GM21390 (cell line): ENCODE data around the gene PHF13.
A peak's percentile ranks its signal among the peaks of the same experiment; 100 is the strongest.

Source experiments
- ATAC-seq: cut with Tn5 transposase; IDR thresholded peaks from one replicate; pipeline ENCODE4 v1.9.1; 2021; ENCODE audit not compliant: unreplicated experiment

PHF13 gene

DNA sequence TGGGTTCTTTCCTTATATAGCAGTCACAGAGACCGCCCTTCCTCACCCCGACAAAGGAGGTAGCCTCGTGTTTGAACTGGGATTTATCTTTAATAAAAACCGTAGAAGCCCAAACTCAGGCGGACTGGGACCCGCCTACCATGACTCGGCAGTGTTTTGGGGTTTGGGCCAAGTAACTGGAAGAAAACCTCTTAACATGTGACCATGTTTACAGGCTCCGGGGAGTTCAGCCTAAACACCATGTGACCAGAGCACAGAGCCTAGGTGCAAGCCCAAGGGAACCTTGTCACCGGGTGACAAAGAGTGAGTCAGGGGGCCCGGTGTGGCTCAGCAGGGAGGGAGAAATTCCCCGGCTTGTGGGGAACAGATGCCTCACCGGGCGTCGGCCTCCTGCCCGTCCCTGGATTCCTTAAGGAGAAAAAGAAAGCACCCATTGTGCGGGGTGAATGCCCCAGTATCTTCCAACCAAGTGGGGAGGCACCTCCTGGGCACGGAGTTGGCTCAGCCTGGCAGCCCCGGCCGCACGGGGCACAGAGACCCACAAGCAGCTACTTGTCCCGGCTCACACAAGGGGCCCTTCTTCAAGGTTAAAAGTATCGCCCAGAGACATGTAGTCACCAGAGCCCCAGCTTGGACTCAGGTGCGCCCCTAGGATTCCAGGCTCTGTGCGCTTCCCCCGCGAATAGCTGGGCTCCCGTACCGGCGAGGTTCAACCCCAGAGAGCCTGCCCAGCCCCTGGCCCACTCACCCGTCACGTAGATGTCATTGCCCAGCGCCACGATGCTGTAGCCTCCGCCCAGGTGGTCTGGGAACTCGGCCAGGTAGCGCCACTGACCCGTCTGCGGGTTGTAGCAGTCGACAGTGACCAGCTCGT lies 12.2 kb upstream of the PHF13 start:
- ATAC-seq = peak; percentile 31

DNA sequence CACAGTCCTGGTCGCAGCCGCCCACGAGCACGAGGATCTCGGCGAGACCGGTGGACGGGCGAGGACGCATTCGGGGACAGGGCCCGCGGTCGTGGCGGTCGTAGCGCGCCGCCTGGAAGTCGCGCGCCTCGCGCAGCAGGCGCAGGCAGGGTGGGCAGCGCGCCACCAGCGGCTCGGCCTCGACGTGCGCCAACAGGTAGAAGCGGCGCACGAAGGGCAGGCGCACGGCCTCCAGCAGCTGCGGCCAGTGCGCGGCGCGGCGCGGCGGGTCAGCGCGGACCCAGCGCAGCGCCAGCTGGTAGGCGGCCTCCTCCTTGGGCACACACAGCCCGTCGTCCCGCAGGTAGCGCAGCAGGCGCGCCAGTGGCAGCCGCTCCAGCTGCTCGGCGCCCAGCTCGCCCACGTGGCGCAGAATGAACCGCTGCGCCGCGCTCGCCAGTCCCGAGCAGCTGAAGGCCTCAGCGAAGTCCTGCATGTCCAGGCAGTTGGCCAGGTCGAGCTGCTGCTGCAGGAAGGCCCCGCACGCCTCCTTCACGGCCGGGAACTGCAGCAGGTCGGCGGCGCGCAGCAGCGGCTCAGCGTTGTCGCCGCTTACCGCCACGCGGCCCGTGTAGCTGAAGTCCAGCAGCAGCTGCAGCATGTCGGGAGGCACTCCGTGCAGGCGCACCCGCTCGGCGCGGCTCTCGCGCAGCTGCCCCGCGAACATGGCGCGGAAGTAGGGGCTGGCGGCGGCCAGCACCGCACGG lies 11.4 kb upstream of the PHF13 start:
- ATAC-seq = peak; percentile 35

DNA sequence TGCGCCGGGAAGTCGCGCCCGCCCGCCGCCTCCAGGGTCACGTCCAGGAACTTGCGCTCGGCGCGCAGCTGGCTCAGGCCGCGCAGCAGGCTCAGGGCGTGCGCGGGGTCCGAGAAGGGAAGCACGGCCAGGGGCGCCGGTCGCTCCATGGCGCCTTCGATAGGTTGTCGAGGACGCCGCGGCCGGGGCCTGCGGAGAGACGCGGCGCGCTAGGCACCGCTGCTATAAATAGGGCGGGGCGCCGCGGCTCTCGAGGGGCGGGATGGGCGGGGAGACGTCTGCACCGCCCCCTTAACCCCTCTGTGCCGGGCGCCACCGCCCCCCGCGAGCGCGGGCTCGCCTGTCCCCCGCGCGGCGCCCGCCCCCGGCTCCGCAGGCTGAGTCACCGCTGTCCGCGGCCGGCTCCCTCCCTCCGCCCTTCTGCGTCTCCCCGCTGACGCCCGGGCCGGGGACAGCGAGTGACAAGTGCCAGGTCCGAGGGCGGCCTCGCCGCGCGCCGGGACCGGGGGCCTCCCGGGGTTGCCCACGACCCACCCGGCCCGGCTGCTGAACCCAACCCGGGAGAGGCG lies 10.8 kb upstream of the PHF13 start, which contains the start of gene KLHL21:
Gene KLHL21 (minus strand): TSS at position 201 of the 569 bp plus-strand sequence. CDS start 52 bp downstream, at position 149.
- ATAC-seq = peak; percentile 48

DNA sequence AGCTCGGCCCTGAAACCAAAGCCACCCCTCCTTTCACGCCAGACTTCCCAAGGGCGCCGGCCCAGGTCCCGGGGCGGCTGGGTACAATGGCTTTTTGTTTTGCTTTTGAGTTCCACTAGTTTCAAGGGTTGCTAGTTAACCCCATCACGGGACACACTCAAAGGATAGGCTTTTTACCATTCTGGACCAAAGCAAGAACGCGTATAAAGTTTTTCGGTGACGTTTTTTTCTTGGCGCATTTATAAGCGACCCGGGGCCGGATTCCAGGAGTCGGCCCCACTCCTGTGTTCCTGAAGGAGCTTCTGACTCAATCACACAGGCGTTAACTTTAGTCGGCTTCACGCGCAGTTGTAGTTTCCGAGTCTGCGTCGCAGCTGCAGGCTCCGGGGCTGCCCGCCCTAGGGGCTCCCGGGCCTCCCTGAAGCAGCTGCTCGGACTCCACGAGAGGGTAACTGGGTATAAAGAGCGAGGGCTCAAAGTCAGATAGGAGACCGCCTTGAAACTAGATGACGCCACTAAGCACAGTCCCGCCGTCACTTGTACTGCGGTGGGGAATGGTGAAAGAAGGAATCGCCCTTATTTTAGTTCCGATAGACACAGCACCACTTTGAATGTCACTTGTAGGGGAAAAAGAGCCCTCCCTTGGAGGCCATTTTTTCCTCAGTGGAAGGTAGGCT lies 10.2 kb upstream of the PHF13 start:
- ATAC-seq = peak; percentile 16

DNA sequence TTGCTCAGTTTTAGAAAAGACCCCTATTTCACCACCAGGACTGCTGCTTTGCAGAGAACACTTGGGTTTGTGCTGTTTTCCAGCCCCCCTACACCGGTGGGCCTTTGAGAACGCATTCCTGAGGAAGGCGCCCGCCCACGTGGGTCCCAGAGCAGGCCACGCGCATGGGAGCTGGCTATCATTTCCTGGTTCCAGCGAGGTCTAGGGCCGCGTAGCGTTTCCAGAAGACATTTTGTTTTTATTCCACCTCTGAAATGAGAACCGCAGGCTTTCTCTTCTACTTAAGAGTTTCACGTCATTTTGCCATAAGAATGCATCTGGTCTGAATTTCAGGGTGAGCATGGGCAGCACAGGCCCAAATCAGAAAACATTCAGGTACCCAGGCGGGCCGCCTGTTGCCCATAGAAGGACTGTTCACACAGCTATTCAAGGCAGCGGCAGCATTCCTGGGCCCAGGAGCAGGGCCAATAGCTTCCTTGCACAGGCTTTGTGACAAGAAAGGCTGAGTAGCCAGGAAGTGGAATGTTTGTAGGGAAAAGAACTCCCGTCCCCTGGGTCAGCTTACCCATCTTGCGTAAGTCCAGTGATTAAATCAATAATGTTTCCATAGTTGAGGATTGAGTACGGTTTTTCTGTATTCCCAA lies 9.5 kb upstream of the PHF13 start:
- no peak for ATAC-seq

DNA sequence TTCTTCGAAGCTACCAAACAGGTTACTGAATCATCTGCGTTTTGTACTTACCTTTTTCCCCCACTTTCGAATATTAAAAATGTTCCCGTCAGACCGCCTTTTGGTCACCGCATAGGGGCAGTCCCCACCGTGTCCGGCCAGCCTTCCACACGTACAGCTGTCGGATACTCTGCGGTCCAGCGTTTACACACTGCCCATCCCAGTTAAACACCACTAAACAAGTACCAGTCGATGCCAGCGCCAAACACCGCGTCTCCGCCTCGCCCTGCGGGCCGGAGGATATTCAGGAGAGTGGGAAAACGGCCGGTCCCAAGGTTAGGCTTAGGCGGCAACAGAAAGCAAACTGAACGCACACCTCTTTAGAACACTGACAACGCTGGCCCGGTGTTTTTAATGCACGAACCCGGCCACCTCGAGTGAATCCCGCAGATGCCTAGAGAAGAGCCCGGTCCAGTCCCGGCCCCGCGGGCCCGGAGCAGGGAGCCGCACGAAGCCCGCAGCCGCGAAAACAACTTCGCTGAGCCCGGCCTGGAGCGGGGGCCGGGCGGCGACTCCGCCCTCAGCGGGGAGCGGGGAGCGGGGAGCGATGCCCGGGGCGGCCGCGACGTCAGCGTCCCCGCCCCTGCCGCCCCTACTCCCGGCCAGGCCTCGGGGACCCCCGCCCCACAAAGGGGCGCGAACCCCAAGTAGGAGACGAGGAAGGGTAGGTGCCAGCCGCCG lies 730 bp upstream of the PHF13 start:
- peak; percentile 35 for ATAC-seq

DNA sequence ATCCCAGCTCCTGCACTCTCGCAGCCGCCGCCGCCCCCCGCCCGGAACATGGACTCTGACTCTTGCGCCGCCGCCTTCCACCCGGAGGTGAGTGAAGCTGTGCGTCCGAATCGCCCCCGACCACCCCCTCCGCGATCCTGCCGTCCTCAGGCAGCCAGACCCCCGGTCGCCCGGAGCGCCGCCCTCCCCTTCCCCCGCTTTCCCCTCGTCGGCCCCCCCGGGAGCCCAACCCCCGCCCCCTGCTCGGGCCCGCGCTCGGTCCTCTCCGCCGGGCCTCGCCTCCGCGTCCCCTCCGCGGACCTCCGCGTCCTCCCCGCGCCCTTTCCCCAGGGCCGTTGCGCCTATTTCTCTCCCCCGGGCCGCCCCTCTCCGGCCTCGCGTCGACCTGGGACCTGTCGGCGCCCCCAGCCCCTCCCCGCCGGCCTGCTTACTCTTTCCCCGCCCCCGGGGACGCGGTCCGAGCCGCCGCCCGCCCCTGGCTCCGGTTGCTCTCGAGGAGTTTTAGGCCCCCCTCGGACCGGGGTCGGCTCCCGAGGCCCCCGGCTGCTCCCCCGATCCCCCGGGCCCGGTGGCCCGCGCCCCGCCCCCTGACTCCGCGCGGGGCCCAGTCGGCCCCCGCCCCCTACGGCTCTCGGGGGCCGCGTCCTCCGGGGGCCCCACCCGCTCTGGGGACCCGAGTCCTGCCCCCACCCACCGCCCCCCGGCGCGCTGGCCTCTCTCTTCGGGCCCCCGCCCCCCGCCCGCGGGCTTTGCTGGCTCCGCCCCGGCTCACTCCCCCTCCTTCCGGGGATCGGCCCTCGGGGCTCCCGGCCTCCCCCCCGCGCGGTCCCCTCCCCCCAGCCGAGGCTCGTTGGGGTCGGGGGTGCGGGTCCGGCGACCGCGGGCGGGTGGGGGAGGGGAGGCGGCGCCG lies 743 bp downstream of the PHF13 start:
- no peak for ATAC-seq

DNA sequence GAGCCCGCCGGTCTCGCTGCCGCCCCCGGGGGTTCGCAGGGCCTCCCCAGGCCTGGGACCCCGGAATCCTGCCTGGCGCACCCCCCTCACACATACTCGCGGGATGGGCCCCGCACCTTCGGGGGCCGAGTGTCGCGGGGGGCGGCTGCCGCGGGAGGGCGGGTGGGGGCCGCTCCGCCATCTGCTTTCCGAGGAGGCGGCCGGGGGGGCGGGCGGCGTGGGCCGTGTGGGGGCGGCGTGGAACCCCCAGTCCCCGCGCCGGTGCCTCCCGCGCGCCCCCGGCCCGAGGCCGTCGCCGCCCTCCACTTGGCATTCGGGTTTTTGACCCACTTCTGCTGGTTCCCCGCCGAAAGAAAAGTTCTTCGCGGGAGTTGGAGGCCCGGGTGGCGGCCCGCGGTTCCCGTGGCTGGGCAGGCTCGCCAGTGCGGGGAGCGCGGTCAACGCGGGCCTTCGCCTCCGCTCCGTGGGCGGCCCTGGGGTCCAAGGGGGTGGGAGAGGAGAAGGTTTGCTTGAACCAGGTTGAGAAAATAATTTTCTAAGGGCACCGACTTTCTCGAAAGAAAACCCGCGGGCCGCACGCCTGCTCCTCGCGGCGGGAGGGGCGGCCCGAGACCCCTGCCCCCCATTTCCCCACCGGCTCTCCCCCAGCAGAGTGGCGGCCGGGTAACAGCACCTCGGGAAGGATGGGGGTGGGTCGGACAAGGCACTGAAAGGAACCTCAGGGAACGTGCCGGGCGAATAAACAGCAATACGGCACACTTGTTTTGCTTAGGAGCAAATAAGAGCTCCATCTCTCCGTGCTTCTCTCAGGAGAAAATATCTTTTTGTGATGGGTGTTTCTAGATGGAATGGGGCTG lies 1.6 kb downstream of the PHF13 start:
- ATAC-seq = no peak

DNA sequence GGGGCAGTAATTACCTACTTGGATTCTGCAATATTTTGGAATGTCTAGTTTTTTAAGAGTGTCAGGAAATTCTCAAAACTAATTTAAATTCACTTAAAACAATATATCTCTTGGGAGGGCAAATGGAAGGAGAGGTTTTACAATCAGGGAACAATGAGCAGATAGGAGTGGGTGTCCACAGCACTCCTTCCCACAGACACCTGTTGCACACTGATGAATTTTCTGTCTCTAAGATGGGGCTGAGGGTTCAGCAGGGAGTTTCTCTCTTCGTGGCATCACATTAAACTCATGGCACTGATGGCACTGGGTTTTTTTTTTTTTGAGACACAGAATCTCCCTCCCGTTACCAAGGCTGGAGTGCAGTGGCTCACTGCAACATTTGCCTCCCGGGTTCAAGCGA lies 5.5 kb downstream of the PHF13 start:
- ATAC-seq = no peak

DNA sequence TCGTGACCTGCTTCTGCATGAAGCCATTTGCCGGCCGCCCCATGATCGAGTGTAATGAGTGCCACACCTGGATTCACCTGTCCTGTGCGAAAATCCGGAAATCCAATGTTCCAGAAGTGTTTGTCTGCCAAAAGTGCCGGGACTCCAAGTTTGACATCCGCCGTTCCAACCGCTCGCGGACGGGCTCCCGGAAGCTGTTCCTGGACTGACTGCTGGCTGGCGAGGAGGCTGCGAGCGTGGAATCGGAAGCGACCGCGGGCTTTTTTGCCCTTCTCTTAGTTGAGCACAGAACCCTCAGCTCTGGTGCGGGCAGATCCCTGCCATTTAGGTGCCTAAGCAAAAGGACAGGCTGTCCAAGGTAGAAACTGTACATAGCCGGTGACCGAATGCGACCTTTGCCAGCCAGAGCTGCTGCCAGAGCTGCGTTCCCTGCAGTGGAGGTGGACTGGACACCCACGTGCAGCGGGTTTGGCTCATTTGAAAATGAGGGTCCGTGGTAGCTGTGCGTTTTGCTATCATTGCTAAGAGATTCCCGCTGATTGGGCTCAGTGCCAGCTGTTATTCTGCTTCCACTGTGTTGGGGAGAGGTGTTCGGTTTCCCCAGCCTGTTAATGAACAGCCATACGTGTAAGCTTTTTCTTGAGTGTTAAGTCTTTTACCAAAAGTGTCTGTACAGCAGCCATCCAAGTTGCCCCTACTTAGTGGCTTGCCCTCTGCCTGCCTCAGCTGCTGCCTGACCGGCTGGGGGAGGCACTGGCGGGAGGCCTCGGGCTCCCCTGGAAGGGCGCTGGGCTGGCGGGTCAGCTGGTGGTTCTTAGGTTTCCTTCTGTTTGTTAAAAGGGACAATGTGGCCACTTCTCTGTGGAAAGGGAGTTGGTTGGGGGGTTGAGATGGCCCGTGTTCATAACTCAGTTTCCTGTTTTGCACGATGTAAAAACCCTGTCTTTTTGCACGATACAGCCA lies 8.2 kb downstream of the PHF13 start:
- no peak for ATAC-seq

DNA sequence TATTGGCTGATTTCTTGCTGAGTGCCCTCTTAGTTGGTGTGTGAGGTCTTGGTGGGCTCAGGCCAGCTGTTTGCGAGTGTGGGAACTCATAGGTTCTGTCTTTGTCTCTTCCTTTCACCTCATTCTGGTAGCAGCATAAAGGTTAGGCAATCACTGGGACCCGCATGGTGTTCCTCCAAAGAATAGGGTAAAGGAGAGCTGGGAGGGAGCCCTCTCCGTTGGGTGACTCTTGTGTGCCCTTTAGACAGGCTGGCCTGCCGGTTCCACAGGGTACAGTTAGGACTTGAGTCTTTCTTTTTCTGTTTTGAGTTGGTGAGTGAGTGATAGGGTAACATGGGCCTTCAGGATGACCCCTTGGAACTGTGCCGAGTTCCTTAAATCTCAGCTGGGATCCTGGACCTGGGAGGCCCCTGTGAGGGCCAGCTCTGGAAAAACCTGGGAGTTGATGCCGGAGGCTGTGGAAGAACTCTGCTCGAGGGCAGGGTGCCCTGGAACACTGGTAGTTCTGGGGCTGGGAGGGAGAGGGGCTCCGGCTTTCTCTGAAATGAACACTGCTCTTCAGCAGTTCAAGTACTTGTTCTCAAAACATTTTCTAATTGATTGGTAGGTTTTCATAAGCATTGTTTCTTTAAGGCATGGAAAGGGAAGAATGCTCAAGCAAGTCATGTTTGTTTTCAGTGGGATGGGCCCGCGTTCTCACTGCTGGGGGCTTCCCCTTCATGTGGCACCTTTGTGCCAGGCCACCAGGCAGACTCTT lies 9.0 kb downstream of the PHF13 start:
- no peak for ATAC-seq

DNA sequence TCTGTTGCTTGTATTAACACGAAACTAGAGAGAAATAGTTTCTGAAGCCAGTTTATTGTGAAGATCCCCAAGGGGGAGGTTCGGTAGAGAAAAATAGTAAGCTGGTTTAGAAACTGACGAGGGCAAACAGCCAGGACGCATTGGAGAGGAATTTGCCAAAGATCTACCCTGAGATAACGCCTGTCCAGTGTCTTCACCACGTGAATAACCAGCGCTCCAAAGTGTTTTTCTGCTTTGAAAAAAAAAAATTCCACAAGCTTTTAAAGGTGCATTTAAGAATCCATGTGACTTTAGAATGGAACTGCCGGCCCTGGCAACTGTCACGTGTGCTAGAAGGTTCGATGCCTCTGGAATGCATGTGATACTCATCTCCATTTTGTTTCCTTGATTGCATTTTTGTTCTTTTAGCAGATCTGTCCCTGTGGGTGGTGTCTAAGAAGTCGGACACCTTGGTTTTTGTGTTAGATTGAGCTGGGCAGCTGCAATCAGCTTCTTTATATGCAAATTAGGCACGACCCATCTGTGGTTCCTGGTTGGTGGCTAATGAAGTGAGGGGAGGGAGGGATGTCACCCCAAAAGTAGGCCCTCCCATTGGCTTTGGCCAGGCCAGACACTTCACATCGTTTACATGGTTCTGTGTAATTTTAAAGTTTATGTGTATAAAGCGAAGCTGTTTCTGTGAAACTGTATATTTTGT lies 9.9 kb downstream of the PHF13 start:
- no peak for ATAC-seq

DNA sequence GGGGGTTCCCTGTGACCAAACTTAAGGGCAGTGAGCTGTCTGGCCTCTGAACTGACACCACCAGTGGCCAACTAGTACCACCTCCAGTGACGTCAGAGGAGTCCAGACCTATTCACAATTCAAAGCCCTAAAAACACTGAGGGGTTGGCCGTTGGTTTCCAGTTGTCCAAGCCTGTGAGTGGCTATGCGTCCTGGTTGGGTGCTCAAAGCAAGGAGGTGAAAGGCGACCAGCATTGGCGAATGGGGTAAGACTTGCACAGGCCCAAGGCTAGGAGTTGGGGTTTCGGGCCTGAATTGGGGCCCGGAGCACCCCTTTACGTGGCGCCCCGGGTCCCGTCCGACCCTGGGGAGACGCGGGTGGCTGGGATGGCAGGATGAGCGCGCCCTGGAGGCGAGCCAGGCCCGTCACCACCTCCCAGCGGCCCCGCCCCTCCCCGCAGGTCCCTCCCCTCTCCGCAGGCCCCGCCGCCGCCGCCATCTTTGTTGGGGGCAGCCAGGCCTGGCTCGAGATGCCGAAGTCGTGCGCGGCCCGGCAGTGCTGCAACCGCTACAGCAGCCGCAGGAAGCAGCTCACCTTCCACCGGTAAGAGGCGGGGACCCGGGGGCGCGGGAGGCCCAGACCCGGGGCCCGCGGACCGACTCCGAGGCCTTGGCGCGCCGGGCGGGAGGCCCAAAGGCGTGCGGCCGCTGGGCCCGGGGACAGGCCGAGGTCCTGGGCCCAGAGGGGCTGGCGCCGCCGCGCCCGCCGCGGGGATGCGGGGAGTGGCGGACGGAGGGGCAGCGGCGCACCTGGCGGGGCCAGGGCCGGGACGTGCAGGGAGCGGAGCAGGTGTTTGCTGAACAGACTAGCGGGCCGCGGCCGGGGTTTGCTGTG lies 11.4 kb downstream of the PHF13 start, which contains the start of gene THAP3:
Gene THAP3 (plus strand): TSS at position 159 of the 874 bp plus-strand sequence. CDS start 351 bp downstream, at position 510.
- ATAC-seq = peak; percentile 82

DNA sequence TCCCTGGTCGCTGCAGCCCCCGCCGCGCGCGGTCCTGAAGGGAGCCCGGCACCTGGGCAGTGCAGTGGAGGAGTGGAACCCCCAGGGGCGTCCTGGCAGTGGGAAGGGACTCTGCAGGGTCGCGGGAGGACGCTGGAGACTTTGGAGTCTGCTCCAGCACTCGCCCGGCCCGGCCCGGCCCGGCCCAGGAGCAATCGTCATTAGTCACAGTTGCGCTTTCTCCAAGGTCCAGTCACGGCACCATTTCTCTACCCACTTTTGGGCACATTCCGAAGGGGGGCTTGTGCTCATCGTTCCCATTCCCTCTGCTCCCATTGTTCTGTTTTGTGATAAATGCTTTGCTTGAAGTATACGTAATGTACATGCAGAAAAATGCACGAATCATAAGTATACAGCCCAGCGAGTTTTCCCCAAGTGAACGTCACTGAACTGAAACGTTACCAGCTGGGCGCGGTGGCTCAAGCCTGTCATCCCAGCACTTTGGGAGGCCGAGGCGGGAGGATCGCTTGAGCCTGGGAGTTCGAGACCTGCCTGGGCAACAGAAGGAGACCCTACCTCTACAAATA lies 12.1 kb downstream of the PHF13 start:
- no peak for ATAC-seq
